ENCODE results near the gene CPPED1. TPM values are rescaled to one million over a fixed set of nuclear protein-coding genes. Genes with fewer than 3 reads are reported as not detected.

The CPPED1 gene
- total and polyA plus RNA-seq, 12 donors: 5.6 to 20.2 (median 13.6) TPM

- no peak overlapping the region for H3K4me3 ChIP-seq
- H3K9me3 ChIP-seq: peaks cover 0 to 15% (median 8%) of the 10 kb centered on the region in 11 donors
- H3K36me3 ChIP-seq: no peaks in the 10 kb centered on the region
- no peaks in the 10 kb centered on the region for H3K4me1 ChIP-seq
- intact Hi-C loops (cut with DNase I): no loop called here
- no peak overlapping the region for H3K27ac ChIP-seq
- TF ChIP-seq, protein P1, sequence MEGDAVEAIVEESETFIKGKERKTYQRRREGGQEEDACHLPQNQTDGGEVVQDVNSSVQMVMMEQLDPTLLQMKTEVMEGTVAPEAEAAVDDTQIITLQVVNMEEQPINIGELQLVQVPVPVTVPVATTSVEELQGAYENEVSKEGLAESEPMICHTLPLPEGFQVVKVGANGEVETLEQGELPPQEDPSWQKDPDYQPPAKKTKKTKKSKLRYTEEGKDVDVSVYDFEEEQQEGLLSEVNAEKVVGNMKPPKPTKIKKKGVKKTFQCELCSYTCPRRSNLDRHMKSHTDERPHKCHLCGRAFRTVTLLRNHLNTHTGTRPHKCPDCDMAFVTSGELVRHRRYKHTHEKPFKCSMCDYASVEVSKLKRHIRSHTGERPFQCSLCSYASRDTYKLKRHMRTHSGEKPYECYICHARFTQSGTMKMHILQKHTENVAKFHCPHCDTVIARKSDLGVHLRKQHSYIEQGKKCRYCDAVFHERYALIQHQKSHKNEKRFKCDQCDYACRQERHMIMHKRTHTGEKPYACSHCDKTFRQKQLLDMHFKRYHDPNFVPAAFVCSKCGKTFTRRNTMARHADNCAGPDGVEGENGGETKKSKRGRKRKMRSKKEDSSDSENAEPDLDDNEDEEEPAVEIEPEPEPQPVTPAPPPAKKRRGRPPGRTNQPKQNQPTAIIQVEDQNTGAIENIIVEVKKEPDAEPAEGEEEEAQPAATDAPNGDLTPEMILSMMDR (IDR thresholded peaks at IDR 0.05): no peak
- ATAC-seq (no peak), DNase-seq (no peak)
- no peaks in the 10 kb centered on the region for H3K27me3 ChIP-seq
- WGBS, 2 donors: 93 to 94% methylated on average over 2 of the region's 2 CpGs
These were observed 54.6 kb downstream of the CPPED1 start for GRCh38 chr16:12749076-12749475.

DNA sequence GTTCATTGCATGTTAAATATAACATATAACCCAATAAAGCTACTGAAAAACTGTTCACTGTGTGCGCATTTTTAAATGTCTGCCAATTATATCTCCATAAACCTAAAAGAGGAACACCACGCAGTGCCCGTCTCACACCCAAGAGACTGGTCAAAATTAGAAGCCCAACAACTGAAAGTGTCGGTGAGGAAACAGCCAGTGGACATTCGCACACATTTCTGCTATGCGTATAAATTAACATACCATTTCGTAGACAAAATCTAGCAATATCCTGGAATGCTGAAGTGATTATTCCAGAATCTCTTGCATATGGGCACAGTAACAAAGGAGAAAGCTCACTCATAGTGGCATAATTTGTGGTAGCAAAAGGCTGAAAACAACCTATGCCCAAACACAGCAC, 55.9 kb downstream of the CPPED1 start:
- TF ChIP-seq, protein P1 (IDR thresholded peaks at IDR 0.05): no peak
- Histone ChIP-seq H3K4me3 (no peak overlapping the region), H3K27ac (no peak overlapping the region), H3K36me3 (no peaks in the 10 kb centered on the region), H3K9me3 (peaks cover 0 to 15% (median 8%) of the 10 kb centered on the region in 11 donors), H3K27me3 (no peaks in the 10 kb centered on the region), H3K4me1 (no peaks in the 10 kb centered on the region)
- intact Hi-C loops (cut with DNase I): no loop called here
- WGBS, 2 donors: 96 to 97% methylated on average over 7 of the region's 7 CpGs
- no peak for ATAC-seq
- DNase-seq: no peak

GRCh38 chr16:12747261-12747660, 56.4 kb downstream of the CPPED1 start:
- 92 to 93% methylated on average over 2 of the region's 2 CpGs for WGBS, 2 donors
- no peak for DNase-seq

GRCh38 chr16:12744860-12745259, 58.8 kb downstream of the CPPED1 start:
- Histone ChIP-seq H3K4me3 (no peak overlapping the region), H3K4me1 (no peaks in the 10 kb centered on the region), H3K27ac (no peak overlapping the region), H3K27me3 (no peaks in the 10 kb centered on the region), H3K9me3 (peaks cover 0 to 17% (median 8%) of the 10 kb centered on the region in 11 donors), H3K36me3 (peaks cover 0 to 7% (median 0%) of the 10 kb centered on the region in 9 donors)
- intact Hi-C loops (cut with DNase I): no loop called here
- DNase-seq (no peak), ATAC-seq (no peak)
- 98% methylated on average over 4 of the region's 4 CpGs for WGBS, 2 donors
- TF ChIP-seq, protein P1 (IDR thresholded peaks at IDR 0.05): no peak

More at GRCh38 chr16:12747261-12747660, 56.4 kb downstream of the CPPED1 start:
- Histone ChIP-seq H3K27me3 (no peaks in the 10 kb centered on the region), H3K4me3 (no peak overlapping the region), H3K36me3 (no peaks in the 10 kb centered on the region), H3K4me1 (no peaks in the 10 kb centered on the region), H3K27ac (no peak overlapping the region), H3K9me3 (peaks cover 0 to 15% (median 8%) of the 10 kb centered on the region in 11 donors)
- TF ChIP-seq, protein P1 (IDR thresholded peaks at IDR 0.05): no peak
- no peak for ATAC-seq
- intact Hi-C loops (cut with DNase I): no loop called here
